ENCODE data around the gene SETX. TPM values are rescaled to one million over a fixed set of nuclear protein-coding genes. Genes with fewer than 3 reads are reported as not detected.

The SETX gene
- total RNA-seq, 1 experiment from 2014 or later, result 21.0 TPM

- BruUV-seq (replicated peaks), result no TSS peak
- intact Hi-C loops (cut with micrococcal nuclease), result no loop called here
- TF ChIP-seq EZH2 (IDR thresholded peaks at IDR 0.05; ENCODE audit: low read length, unreplicated experiment), result no peak
- no peak for TF ChIP-seq CTCF (conservative IDR thresholded peaks at IDR 0.05; ENCODE audit: low read depth, low read length)
- no peak for TF ChIP-seq EZH2phosphoT487 (IDR thresholded peaks at IDR 0.05; ENCODE audit: borderline replicate concordance, low read length)
- Histone ChIP-seq H2AFZ (ENCODE audit: low read length) (no peak overlapping the region), H3K4me2 (ENCODE audit: low read length) (no peak overlapping the region), H3K4me1 (ENCODE audit: insufficient read depth, low read length) (no peaks in the 10 kb centered on the region), H3K36me3 (ENCODE audit: low read depth, low read length) (no peaks in the 10 kb centered on the region), H3K4me3 (ENCODE audit: low read length) (no peak overlapping the region), H3K9me2 (replicated peaks; ENCODE audit: low read length) (no peaks in the 10 kb centered on the region), H4K20me1 (ENCODE audit: low read length) (no peaks in the 10 kb centered on the region), H3K27me3 (ENCODE audit: low read length) (no peaks in the 10 kb centered on the region), H3K27ac (ENCODE audit: low read length) (no peak overlapping the region), H3K79me2 (ENCODE audit: low read length) (no peaks in the 10 kb centered on the region), H3K9ac (ENCODE audit: low read length) (no peak overlapping the region), H3F3A (ENCODE audit: low read length, unreplicated experiment) (no peaks in the 10 kb centered on the region), H3K9me3 (ENCODE audit: low read length) (0 out of 2 replicates have a peak, but pooled peaks cover 3% of the 10 kb centered on the region)
- ATAC-seq, result no peak
- ChIA-PET POLR2A (ENCODE audit: unreplicated experiment) (no interaction called here), CTCF (interaction anchor here (2.0 kb wide), 1 partner anchor 10 kb away, joined by 4 read pairs; no protein-coding TSS in a partner anchor)
- peak; percentile 17 for DNase-seq
These were observed 105.7 kb downstream of the SETX start for GRCh38 chr9:132249123-132249522.

GRCh38 chr9:132247942-132248341, 106.8 kb downstream of the SETX start:
- no TSS peak for BruUV-seq (replicated peaks)
- TF ChIP-seq EZH2phosphoT487 (IDR thresholded peaks at IDR 0.05; ENCODE audit: borderline replicate concordance, low read length) (no peak), CTCF (conservative IDR thresholded peaks at IDR 0.05; ENCODE audit: low read depth, low read length) (no peak), EZH2 (IDR thresholded peaks at IDR 0.05; ENCODE audit: low read length, unreplicated experiment) (no peak)
- Histone ChIP-seq H3K9me3 (ENCODE audit: low read length) (0 out of 2 replicates have a peak, but pooled peaks cover 3% of the 10 kb centered on the region), H3K27ac (ENCODE audit: low read length) (no peak overlapping the region), H3K36me3 (ENCODE audit: low read depth, low read length) (no peaks in the 10 kb centered on the region), H2AFZ (ENCODE audit: low read length) (no peak overlapping the region), H3K79me2 (ENCODE audit: low read length) (no peaks in the 10 kb centered on the region), H3K4me1 (ENCODE audit: insufficient read depth, low read length) (no peaks in the 10 kb centered on the region), H4K20me1 (ENCODE audit: low read length) (no peaks in the 10 kb centered on the region), H3K27me3 (ENCODE audit: low read length) (no peaks in the 10 kb centered on the region), H3F3A (ENCODE audit: low read length, unreplicated experiment) (no peaks in the 10 kb centered on the region), H3K9ac (ENCODE audit: low read length) (no peak overlapping the region), H3K4me2 (ENCODE audit: low read length) (no peak overlapping the region), H3K9me2 (replicated peaks; ENCODE audit: low read length) (no peaks in the 10 kb centered on the region), H3K4me3 (ENCODE audit: low read length) (no peak overlapping the region)
- intact Hi-C loops (cut with micrococcal nuclease), result no loop called here
- ATAC-seq (no peak), DNase-seq (no peak)
- ChIA-PET CTCF (no interaction called here), POLR2A (ENCODE audit: unreplicated experiment) (no interaction called here)

GRCh38 chr9:132245465-132245864, 109.3 kb downstream of the SETX start:
- DNase-seq (no peak), ATAC-seq (no peak)
- ChIA-PET CTCF (no interaction called here), POLR2A (ENCODE audit: unreplicated experiment) (no interaction called here)
- no peak overlapping the region for H3K9ac ChIP-seq (ENCODE audit: low read length)
- no peaks in the 10 kb centered on the region for H3K36me3 ChIP-seq (ENCODE audit: low read depth, low read length)
- H4K20me1 ChIP-seq (ENCODE audit: low read length), result no peaks in the 10 kb centered on the region
- no peaks in the 10 kb centered on the region; the same call in 1 of the 2 replicates for H3K4me1 ChIP-seq (ENCODE audit: insufficient read depth, low read length)
- TF ChIP-seq CTCF (conservative IDR thresholded peaks at IDR 0.05; ENCODE audit: low read depth, low read length), result no peak
- TF ChIP-seq EZH2 (IDR thresholded peaks at IDR 0.05; ENCODE audit: low read length, unreplicated experiment), result no peak
- no peak for TF ChIP-seq EZH2phosphoT487 (IDR thresholded peaks at IDR 0.05; ENCODE audit: borderline replicate concordance, low read length)
- H3K4me3 ChIP-seq (ENCODE audit: low read length), result no peak overlapping the region
- no peaks in the 10 kb centered on the region for H3K79me2 ChIP-seq (ENCODE audit: low read length)
- no TSS peak for BruUV-seq (replicated peaks)
- intact Hi-C loops (cut with micrococcal nuclease), result no loop called here
- H3K9me2 ChIP-seq (replicated peaks; ENCODE audit: low read length), result no peaks in the 10 kb centered on the region
- no peak overlapping the region for H2AFZ ChIP-seq (ENCODE audit: low read length)
- no peak overlapping the region for H3K4me2 ChIP-seq (ENCODE audit: low read length)
- H3K27ac ChIP-seq (ENCODE audit: low read length), result no peak overlapping the region
- no peaks in the 10 kb centered on the region for H3K9me3 ChIP-seq (ENCODE audit: low read length)
- H3K27me3 ChIP-seq (ENCODE audit: low read length), result no peaks in the 10 kb centered on the region
- no peaks in the 10 kb centered on the region for H3F3A ChIP-seq (ENCODE audit: low read length, unreplicated experiment)
